HCT116 (cell line): ENCODE results near the gene C3orf20.

ENCODE experiments used
- EGR1 ChIP-seq: IDR thresholded peaks from 2 replicates; pipeline ENCODE4 v1.6.1; 2012; ENCODE audit warnings: low read depth
- FOSL1 ChIP-seq: IDR thresholded peaks from 2 replicates; pipeline ENCODE4 v1.6.1; 2012; ENCODE audit warnings: low read depth
- JUND ChIP-seq: IDR thresholded peaks from 2 replicates; pipeline ENCODE4 v1.6.1; 2012
- POLR2A ChIP-seq: IDR thresholded peaks from 2 replicates; pipeline ENCODE4 v1.7.0; 2011; ENCODE audit warnings: borderline replicate concordance; ENCODE audit not compliant: insufficient read depth, insufficient read length; ENCODE audit errors: extremely low read depth
- REST ChIP-seq: IDR thresholded peaks from 2 replicates; pipeline ENCODE4 v1.6.1; 2012; ENCODE audit warnings: low read depth
- SIN3A ChIP-seq: IDR thresholded peaks from 2 replicates; pipeline ENCODE4 v1.6.1; 2012; ENCODE audit warnings: low read depth
- TCF7L2 ChIP-seq: IDR thresholded peaks from 2 replicates; pipeline ENCODE4 v1.7.0; 2011; ENCODE audit warnings: borderline replicate concordance, inconsistent platforms; ENCODE audit not compliant: insufficient read depth, insufficient read length; ENCODE audit errors: extremely low read depth
- ZBTB33 ChIP-seq: IDR thresholded peaks from 2 replicates; pipeline ENCODE4 v1.6.1; 2011; ENCODE audit warnings: mild to moderate bottlenecking, low read length, moderate library complexity; ENCODE audit not compliant: insufficient replicate concordance; ENCODE audit errors: extremely low read depth
- TF ChIP-seq, protein P1 (sequence below), 3 experiments: fragments of 200-600 bp in 1 of 3; sonication (generic) in 1 of 3; IDR thresholded peaks in 2 of 3; conservative IDR thresholded peaks in 1 of 3; 2 replicates each; pipeline ENCODE4 v1.5.1; 2012 to 2017; ENCODE audit warnings: low read depth in 2 of 3, low read length in 2 of 3, antibody characterized with exemption in 1 of 3, borderline replicate concordance in 1 of 3, control low read depth in 1 of 3, mild to moderate bottlenecking in 1 of 3, mixed read lengths in 1 of 3, mixed run types in 1 of 3, moderate library complexity in 1 of 3; ENCODE audit not compliant: insufficient read depth in 1 of 3

GRCh38 chr3:14744556-14744955, 69.6 kb downstream of the C3orf20 start:
- TF ChIP-seq POLR2A (no peak), REST (no peak), EGR1 (no peak), SIN3A (no peak), JUND (no peak), TCF7L2 (no peak), ZBTB33 (no peak), FOSL1 (no peak)
- TF ChIP-seq, protein P1, sequence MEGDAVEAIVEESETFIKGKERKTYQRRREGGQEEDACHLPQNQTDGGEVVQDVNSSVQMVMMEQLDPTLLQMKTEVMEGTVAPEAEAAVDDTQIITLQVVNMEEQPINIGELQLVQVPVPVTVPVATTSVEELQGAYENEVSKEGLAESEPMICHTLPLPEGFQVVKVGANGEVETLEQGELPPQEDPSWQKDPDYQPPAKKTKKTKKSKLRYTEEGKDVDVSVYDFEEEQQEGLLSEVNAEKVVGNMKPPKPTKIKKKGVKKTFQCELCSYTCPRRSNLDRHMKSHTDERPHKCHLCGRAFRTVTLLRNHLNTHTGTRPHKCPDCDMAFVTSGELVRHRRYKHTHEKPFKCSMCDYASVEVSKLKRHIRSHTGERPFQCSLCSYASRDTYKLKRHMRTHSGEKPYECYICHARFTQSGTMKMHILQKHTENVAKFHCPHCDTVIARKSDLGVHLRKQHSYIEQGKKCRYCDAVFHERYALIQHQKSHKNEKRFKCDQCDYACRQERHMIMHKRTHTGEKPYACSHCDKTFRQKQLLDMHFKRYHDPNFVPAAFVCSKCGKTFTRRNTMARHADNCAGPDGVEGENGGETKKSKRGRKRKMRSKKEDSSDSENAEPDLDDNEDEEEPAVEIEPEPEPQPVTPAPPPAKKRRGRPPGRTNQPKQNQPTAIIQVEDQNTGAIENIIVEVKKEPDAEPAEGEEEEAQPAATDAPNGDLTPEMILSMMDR (IDR thresholded peaks at IDR 0.05 in 2 of 3, conservative IDR thresholded peaks at IDR 0.05 in 1 of 3; ENCODE audit: borderline replicate concordance in 1 of 3, insufficient read depth in 1 of 3, low read depth in 2 of 3, low read length in 2 of 3), result no peak
